Left lobe of liver (tissue), 1 donor: ENCODE data around the gene FAXDC2. TPM values are rescaled to one million over a fixed set of nuclear protein-coding genes. Genes with fewer than 3 reads are reported as not detected.

Experiments used
- total RNA-seq: library from RNA; stranded (reverse); gene quantifications from one replicate; pipeline ENCODE4 v1.2.1, GENCODE V29; 2021
- donor health status: DM: no; HTN: yes; CAD: no.

Gene FAXDC2
- total RNA-seq, 1 donor from 2014 or later: 83.6 TPM

Other genes starting within 250 kb of the FAXDC2 start
- 83.2 TPM for gene LARP1, start 95.2 kb downstream of the FAXDC2 start, total RNA-seq
- gene CNOT8, start 8.0 kb upstream of the FAXDC2 start, total RNA-seq: 18.0 TPM
- gene GEMIN5, start 87.6 kb upstream of the FAXDC2 start, total RNA-seq: 7.1 TPM
- 23.0 TPM for gene MRPL22, start 90.5 kb upstream of the FAXDC2 start, total RNA-seq
- not detected for gene KIF4B, start 163.2 kb upstream of the FAXDC2 start, total RNA-seq